Right hindlimb (tissue), 1 donor: ENCODE results near the gene RDX.
"Not testable (repeated sequence)": the region's sequence is repeated elsewhere in the genome, so short reads cannot be mapped to it uniquely, and the experiment has no call there.

Experiments
- DNase-seq: peaks from one replicate; pipeline ENCODE4 v3.0.0-alpha.2; 2018

The RDX gene

GRCh38 chr11:110199184-110199981, 97.0 kb downstream of the RDX start:
- DNase-seq, result no peak

- DNase-seq, result no peak
Observed at GRCh38 chr11:110198031-110198729, 98.2 kb downstream of the RDX start.

GRCh38 chr11:110196884-110197420, 99.5 kb downstream of the RDX start:
- no peak for DNase-seq

- no peak for DNase-seq
Observed at GRCh38 chr11:110196241-110196754, 100.1 kb downstream of the RDX start.

GRCh38 chr11:110194211-110194766, 102.1 kb downstream of the RDX start:
- not testable (repeated sequence) for DNase-seq

- DNase-seq, result not testable (repeated sequence)
Observed at GRCh38 chr11:110192604-110193282, 103.7 kb downstream of the RDX start.

GRCh38 chr11:110190885-110191284, 105.5 kb downstream of the RDX start:
- DNase-seq, result no peak

- no peak for DNase-seq
Observed at GRCh38 chr11:110187731-110188130, 108.7 kb downstream of the RDX start.

GRCh38 chr11:110186867-110187266, 109.5 kb downstream of the RDX start:
- no peak for DNase-seq

GRCh38 chr11:110186456-110186855, 110.0 kb downstream of the RDX start:
- DNase-seq, result no peak

GRCh38 chr11:110185599-110185998, 110.8 kb downstream of the RDX start:
- DNase-seq, result no peak

GRCh38 chr11:110185121-110185591, 111.3 kb downstream of the RDX start:
- no peak for DNase-seq

GRCh38 chr11:110184456-110184855, 112.0 kb downstream of the RDX start:
- no peak for DNase-seq

GRCh38 chr11:110182886-110183285, 113.5 kb downstream of the RDX start:
- DNase-seq, result no peak

- no peak for DNase-seq
Observed at GRCh38 chr11:110179064-110179463, 117.3 kb downstream of the RDX start.

GRCh38 chr11:110177086-110177456, 119.3 kb downstream of the RDX start:
- no peak for DNase-seq

GRCh38 chr11:110176366-110177085, 119.9 kb downstream of the RDX start:
- no peak for DNase-seq

GRCh38 chr11:110174645-110175310, 121.6 kb downstream of the RDX start:
- DNase-seq, result no peak

- DNase-seq, result peak; percentile 64
Observed at GRCh38 chr11:110173811-110174644, 122.4 kb downstream of the RDX start.

- DNase-seq, result no peak
Observed at GRCh38 chr11:110172468-110173065, 123.8 kb downstream of the RDX start.
